Prostate gland (tissue), 2 donors: Measurements from ENCODE around the gene ZMAT2.

Experiments
- CTCF ChIP-seq, 4 experiments: fragments of 200-600 bp in 2 of 4; fragments of 450-650 bp in 2 of 4; sonication (generic) in 2 of 4; IDR thresholded peaks; 1 replicate in 3 of 4; 2 replicates in 1 of 4; pipeline ENCODE4 v1.5.1; 2016 to 2019; ENCODE audit warnings: antibody characterized with exemption in 4 of 4, mild to moderate bottlenecking in 2 of 4, moderate library complexity in 2 of 4
- POLR2A ChIP-seq: fragments of 450-650 bp; IDR thresholded peaks from one replicate; pipeline ENCODE4 v1.6.1; 2016; ENCODE audit warnings: antibody characterized with exemption, mild to moderate bottlenecking
- POLR2AphosphoS5 ChIP-seq: sonication (generic); formaldehyde crosslinking; IDR thresholded peaks from one replicate; pipeline ENCODE4 v1.6.1; 2017; ENCODE audit warnings: antibody characterized with exemption

GRCh38 chr5:140710899-140711552, 10.8 kb downstream of the ZMAT2 start:
- peak; percentile 71 for TF ChIP-seq POLR2A
- TF ChIP-seq CTCF (IDR thresholded peaks at IDR 0.05), result no peak
- peak; percentile 94 for TF ChIP-seq POLR2AphosphoS5
